GM19395 (cell line): ENCODE results near the gene SOX21.

Experiments
- ATAC-seq: cut with Tn5 transposase; IDR thresholded peaks from one replicate; pipeline ENCODE4 v1.9.1; 2021; ENCODE audit warnings: mild to moderate bottlenecking, moderate library complexity; ENCODE audit not compliant: unreplicated experiment

Gene SOX21

GRCh38 chr13:94682229-94682628, 30.1 kb downstream of the SOX21 start:
- no peak for ATAC-seq

DNA sequence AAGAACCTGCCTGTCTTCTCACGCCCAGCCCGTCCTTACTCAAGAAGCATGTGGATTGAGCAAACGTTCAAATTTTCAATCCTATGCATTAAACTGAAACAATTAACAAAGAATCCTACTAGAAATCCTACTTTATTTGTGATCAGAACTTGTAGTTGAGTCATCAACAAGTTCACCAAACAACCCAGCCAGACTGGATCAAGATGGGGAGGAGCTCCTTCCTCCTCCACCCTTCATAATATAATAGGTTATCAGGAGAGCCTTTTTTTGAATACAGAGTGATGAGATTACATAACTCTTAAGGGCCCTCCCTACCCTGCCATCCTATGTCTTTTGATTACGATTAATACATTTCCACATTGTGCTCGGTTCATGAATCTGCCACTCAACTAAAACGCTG, 32.7 kb downstream of the SOX21 start:
- ATAC-seq: no peak

- no peak for ATAC-seq
These were observed 33.5 kb downstream of the SOX21 start for GRCh38 chr13:94678845-94679244.

DNA sequence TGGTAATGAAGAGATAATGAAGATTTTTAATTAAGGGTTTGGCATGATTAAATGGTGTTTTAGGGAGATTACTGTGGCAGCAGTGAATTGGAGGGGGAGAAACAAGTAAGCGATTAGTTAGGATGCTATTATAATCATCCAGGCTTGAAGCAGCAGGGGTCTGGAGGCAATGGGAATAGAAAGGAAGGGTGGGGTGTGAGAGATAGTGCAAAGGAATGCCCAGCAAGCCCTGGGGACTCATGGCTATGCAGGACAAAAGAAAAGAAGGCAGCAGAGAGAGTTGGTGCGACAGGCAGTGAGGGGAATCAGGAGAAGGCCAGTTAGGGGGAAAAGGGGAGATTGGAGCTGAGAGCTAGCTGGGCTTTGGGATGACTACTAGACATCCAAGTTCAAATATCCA, 34.5 kb downstream of the SOX21 start:
- ATAC-seq: no peak

- ATAC-seq: no peak
These were observed 37.6 kb downstream of the SOX21 start for GRCh38 chr13:94674609-94675348.

DNA sequence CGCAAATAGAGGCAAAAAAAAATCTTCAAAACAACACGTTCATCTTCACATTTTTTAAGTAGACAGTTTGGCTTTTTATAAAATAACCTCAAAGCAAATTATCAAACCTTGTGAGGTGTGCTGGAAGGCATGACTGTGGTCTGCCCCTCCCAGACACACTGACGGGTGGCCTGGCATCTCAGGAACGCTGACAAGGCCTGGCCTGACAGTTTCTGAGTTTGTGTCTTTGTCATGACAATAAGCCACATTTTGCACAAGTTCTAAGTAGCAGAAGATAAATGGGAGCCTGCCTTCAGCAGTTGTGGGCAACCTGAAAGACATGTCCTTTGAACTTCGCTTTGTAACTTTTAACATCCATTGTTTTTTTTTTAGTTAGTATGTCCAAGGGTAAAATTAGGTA, 38.5 kb downstream of the SOX21 start:
- no peak for ATAC-seq

- ATAC-seq: no peak
These were observed 39.9 kb downstream of the SOX21 start for GRCh38 chr13:94672400-94672799.

- no peak for ATAC-seq
These were observed 45.2 kb downstream of the SOX21 start for GRCh38 chr13:94667190-94667589.

- no peak for ATAC-seq
These were observed 46.3 kb downstream of the SOX21 start for GRCh38 chr13:94666065-94666464.

- no peak for ATAC-seq
These were observed 47.5 kb downstream of the SOX21 start for GRCh38 chr13:94664889-94665288.

DNA sequence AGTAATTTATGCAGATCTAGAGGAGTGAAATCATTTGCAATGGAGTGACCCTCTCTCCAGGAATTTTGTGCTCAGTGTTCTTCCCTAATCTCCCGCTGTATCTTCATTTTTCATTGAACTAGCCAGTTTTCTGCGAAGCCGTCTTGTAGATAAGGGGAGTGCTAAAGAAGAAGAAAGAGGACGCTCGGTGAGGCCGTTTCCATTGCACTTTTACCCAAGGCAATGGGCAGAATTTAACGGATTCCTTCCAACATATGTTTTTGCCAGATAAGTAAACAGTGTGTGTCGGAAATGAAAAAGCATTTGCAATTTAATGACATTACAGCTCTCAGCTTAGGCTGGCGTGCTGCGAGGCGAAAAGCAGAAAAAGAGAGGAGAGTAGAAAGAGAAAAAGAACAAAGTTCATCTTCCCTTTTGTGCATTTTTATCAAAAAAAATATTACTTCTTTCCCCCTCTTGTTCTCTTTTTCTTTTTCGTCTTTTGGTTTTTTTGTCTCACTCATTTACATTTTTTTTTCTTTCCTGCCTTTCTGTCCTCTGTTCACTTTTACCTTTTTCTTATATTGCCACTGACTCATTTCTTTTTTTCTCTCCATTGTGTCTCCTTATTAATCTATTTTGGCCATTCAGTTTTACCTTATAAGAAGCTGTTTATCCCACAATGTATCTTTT, 49.9 kb downstream of the SOX21 start:
- ATAC-seq: no peak

DNA sequence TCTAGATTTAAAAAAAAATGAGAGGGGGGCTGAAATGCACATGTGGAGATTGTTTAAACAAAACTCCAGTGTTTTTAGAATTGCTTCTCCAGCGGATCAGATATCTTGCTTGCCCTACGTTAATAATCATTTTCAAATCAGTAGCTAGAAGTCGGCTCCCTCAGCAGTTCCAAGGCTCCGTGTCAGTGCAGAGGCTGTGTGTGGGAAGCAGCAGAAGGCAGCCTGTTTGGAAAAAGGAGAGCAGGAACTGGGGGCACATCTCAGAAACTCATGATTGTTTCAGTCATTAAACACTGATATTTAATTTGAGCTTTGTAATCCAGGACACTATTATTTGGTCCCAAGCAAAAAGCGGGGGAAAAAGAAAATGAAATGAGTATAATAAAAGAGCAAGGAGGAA, 50.9 kb downstream of the SOX21 start:
- ATAC-seq: no peak

DNA sequence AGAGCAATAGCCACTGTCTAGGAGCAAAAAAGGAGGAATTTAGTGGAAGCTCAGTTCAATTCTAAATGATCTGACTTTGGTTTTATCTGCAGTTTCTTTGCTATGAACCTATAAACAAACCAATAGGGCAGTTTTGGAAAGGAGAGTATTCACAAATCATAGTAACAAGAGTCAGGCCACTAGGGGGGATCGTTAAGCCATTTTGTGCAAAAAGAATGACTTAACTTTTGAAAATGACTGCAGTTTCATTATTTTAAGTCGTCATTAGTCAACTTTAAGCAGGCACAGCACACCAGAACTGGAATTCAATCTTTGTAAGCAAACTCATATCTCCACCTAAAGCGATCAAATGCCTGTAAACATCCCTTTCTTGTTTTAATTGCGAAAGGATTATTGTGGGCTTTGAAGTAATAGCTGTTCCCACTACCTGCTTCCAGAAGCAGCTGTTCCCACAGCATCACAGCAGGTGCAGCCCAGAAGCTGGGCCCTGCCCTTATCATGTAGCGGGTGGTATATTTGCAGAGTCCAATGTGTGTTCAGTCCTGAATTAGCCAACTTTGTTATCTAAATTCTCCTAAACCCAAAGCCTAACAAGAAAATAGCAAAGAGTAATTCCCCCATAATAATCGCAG, 51.5 kb downstream of the SOX21 start:
- no peak for ATAC-seq
